Measurements from ENCODE around the gene TMEM30A.

Gene TMEM30A

GRCh38 chr6:75291331-75291730 is 6.7 kb upstream of the TMEM30A start:
- DNase-seq: no peak

GRCh38 chr6:75290136-75290945 is 5.7 kb upstream of the TMEM30A start:
- no peak for DNase-seq

- DNase-seq: no peak
Observed at GRCh38 chr6:75288023-75288422, 3.4 kb upstream of the TMEM30A start.

GRCh38 chr6:75287424-75287823 is 2.8 kb upstream of the TMEM30A start:
- DNase-seq: no peak

GRCh38 chr6:75286955-75287354 is 2.4 kb upstream of the TMEM30A start:
- DNase-seq: no peak

- no peak for DNase-seq
Observed at GRCh38 chr6:75285283-75285639, 669 bp upstream of the TMEM30A start.

- DNase-seq: no peak
Observed at GRCh38 chr6:75283907-75284631, 523 bp downstream of the TMEM30A start.

- no peak for DNase-seq
Observed at GRCh38 chr6:75282706-75283105, 1.9 kb downstream of the TMEM30A start.

- DNase-seq: no peak
Observed at GRCh38 chr6:75281653-75282052, 2.9 kb downstream of the TMEM30A start.

- DNase-seq: no peak
Observed at GRCh38 chr6:75280131-75280855, 4.3 kb downstream of the TMEM30A start.

GRCh38 chr6:75279418-75279817 is 5.2 kb downstream of the TMEM30A start:
- DNase-seq: no peak

- no peak for DNase-seq
Observed at GRCh38 chr6:75278474-75279077, 6.0 kb downstream of the TMEM30A start.

- DNase-seq: no peak
Observed at GRCh38 chr6:75275067-75275466, 9.5 kb downstream of the TMEM30A start.

- no peak for DNase-seq
Observed at GRCh38 chr6:75273009-75273408, 11.6 kb downstream of the TMEM30A start.

GRCh38 chr6:75272145-75272840 is 12.3 kb downstream of the TMEM30A start:
- no peak for DNase-seq

GRCh38 chr6:75268988-75269354 is 15.6 kb downstream of the TMEM30A start:
- DNase-seq: no peak

- no peak for DNase-seq
Observed at GRCh38 chr6:75268121-75268987, 16.2 kb downstream of the TMEM30A start.

GRCh38 chr6:75267461-75267860 is 17.1 kb downstream of the TMEM30A start:
- no peak for DNase-seq

- no peak for DNase-seq
Observed at GRCh38 chr6:75266716-75267291, 17.8 kb downstream of the TMEM30A start.

GRCh38 chr6:75263401-75263750 is 21.2 kb downstream of the TMEM30A start:
- no peak for DNase-seq

GRCh38 chr6:75262716-75263400 is 21.7 kb downstream of the TMEM30A start:
- no peak for DNase-seq
